K562 (cell line): Measurements from ENCODE around the gene RAPGEF5.

Source experiments
- BDP1 ChIP-seq: IDR thresholded peaks from 3 replicates; pipeline ENCODE4 v1.6.1; 2011; ENCODE audit not compliant: insufficient read length, insufficient read depth
- ELF1 ChIP-seq: fragments of 200-800 bp; sonication (Bioruptor generic); IDR thresholded peaks from 2 replicates; pipeline ENCODE4 v1.6.1; 2016; ENCODE audit warnings: missing genetic modification characterization, missing compliant biosample characterization
- FOXK2 ChIP-seq, 2 experiments: fragments of 450-650 bp; IDR thresholded peaks in 1 of 2; conservative IDR thresholded peaks in 1 of 2; 2 replicates each; pipeline ENCODE4 v1.6.1; 2016; ENCODE audit warnings: low read depth in 2 of 2, mild to moderate bottlenecking in 1 of 2
- HNRNPUL1 ChIP-seq: fragments of 200-400 bp; formaldehyde crosslinking; IDR thresholded peaks from 2 replicates; pipeline ENCODE4 v1.6.1; 2017; ENCODE audit warnings: low read length
- JUND ChIP-seq, 2 experiments: IDR thresholded peaks; 2 replicates in 1 of 2; 3 replicates in 1 of 2; pipeline ENCODE4 v1.6.1; 2011; ENCODE audit warnings: borderline replicate concordance in 2 of 2, low read depth in 2 of 2, low read length in 2 of 2, improper control_type of control experiment in 1 of 2, missing biosample characterization in 1 of 2, missing genetic modification characterization in 1 of 2, missing genetic modification reagents in 1 of 2
- NR2C2 ChIP-seq, 2 experiments: fragments of 200-800 bp in 1 of 2; sonication (Bioruptor generic) in 1 of 2; sonication (generic) in 1 of 2; formaldehyde crosslinking in 1 of 2; IDR thresholded peaks; 2 replicates each; pipeline versions ENCODE4 v1.6.1 to v1.8.0; 2016 to 2022; ENCODE audit warnings: mild to moderate bottlenecking in 1 of 2, missing compliant biosample characterization in 1 of 2, missing genetic modification characterization in 1 of 2, missing genetic modification reagents in 1 of 2
- PTBP1 ChIP-seq: fragments of 200-400 bp; formaldehyde crosslinking; IDR thresholded peaks from 2 replicates; pipeline ENCODE4 v1.6.1; 2017; ENCODE audit warnings: low read depth, low read length
- TARDBP ChIP-seq: fragments of 450-650 bp; IDR thresholded peaks from 2 replicates; pipeline ENCODE4 v1.6.1; 2016
- ZSCAN29 ChIP-seq: fragments of 450-650 bp; IDR thresholded peaks from 2 replicates; pipeline ENCODE4 v1.6.1; 2017
- TF ChIP-seq, protein P1 (sequence below), 3 experiments: IDR thresholded peaks in 2 of 3; conservative IDR thresholded peaks in 1 of 3; 2 replicates each; pipeline ENCODE4 v1.5.1; 2011 to 2012; ENCODE audit warnings: low read length in 3 of 3, mild to moderate bottlenecking in 3 of 3, control low read depth in 2 of 3, improper control_type of control experiment in 1 of 3, inconsistent platforms in 1 of 3, low read depth in 1 of 3, mixed read lengths in 1 of 3, moderate library complexity in 1 of 3; ENCODE audit not compliant: insufficient read depth in 2 of 3
- TF ChIP-seq, protein P2 (sequence below): fragments of 150-350 bp; conservative IDR thresholded peaks from 2 replicates; pipeline ENCODE4 v1.6.1; 2014; ENCODE audit warnings: low read length

DNA sequence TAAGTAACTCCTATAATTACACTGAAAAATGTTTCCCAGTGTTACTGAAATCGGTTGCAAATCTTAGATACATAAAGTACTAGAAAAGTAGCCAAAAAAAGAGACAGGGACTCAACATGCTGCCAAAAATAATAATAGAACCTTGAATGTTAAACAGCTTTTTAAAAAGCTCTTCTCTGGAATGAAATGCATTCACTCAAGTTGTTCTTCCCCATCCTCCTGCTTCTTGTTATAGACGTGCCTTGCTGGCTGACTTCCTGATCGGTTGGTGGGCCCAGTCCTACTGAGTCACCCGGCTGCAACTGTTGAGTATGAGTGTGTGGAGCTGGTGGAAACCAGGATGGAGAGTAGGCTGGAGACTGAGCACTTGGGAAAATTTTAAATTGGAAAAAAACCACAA, 30.6 kb upstream of the RAPGEF5 start:
- TF ChIP-seq JUND (IDR thresholded peaks at IDR 0.05; ENCODE audit: borderline replicate concordance, low read depth, low read length) (no peak), JUND (tag; IDR thresholded peaks at IDR 0.05; ENCODE audit: borderline replicate concordance, low read depth, low read length) (no peak), ELF1 (tag) (no peak), ZSCAN29 (no peak), PTBP1 (no peak), HNRNPUL1 (no peak), NR2C2 (CRISPR knock-in tag; IDR thresholded peaks at IDR 0.05) (no peak), NR2C2 (tag; IDR thresholded peaks at IDR 0.05) (no peak), FOXK2 (conservative IDR thresholded peaks at IDR 0.05 in 1 of 2, IDR thresholded peaks at IDR 0.05 in 1 of 2; ENCODE audit: low read depth in 2 of 2) (no peak), BDP1 (no peak), TARDBP (no peak)
- TF ChIP-seq, protein P1, sequence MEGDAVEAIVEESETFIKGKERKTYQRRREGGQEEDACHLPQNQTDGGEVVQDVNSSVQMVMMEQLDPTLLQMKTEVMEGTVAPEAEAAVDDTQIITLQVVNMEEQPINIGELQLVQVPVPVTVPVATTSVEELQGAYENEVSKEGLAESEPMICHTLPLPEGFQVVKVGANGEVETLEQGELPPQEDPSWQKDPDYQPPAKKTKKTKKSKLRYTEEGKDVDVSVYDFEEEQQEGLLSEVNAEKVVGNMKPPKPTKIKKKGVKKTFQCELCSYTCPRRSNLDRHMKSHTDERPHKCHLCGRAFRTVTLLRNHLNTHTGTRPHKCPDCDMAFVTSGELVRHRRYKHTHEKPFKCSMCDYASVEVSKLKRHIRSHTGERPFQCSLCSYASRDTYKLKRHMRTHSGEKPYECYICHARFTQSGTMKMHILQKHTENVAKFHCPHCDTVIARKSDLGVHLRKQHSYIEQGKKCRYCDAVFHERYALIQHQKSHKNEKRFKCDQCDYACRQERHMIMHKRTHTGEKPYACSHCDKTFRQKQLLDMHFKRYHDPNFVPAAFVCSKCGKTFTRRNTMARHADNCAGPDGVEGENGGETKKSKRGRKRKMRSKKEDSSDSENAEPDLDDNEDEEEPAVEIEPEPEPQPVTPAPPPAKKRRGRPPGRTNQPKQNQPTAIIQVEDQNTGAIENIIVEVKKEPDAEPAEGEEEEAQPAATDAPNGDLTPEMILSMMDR (IDR thresholded peaks at IDR 0.05 in 2 of 3, conservative IDR thresholded peaks at IDR 0.05 in 1 of 3; ENCODE audit: insufficient read depth in 2 of 3, low read depth in 1 of 3, low read length in 3 of 3): no peak
- TF ChIP-seq, protein P2, sequence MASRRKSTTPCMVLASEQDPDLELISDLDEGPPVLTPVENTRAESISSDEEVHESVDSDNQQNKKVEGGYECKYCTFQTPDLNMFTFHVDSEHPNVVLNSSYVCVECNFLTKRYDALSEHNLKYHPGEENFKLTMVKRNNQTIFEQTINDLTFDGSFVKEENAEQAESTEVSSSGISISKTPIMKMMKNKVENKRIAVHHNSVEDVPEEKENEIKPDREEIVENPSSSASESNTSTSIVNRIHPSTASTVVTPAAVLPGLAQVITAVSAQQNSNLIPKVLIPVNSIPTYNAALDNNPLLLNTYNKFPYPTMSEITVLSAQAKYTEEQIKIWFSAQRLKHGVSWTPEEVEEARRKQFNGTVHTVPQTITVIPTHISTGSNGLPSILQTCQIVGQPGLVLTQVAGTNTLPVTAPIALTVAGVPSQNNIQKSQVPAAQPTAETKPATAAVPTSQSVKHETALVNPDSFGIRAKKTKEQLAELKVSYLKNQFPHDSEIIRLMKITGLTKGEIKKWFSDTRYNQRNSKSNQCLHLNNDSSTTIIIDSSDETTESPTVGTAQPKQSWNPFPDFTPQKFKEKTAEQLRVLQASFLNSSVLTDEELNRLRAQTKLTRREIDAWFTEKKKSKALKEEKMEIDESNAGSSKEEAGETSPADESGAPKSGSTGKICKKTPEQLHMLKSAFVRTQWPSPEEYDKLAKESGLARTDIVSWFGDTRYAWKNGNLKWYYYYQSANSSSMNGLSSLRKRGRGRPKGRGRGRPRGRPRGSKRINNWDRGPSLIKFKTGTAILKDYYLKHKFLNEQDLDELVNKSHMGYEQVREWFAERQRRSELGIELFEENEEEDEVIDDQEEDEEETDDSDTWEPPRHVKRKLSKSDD: no peak
